H1 (cell line): Measurements from ENCODE around the gene POLH. TPM values are rescaled to one million over a fixed set of nuclear protein-coding genes. Genes with fewer than 3 reads are reported as not detected.

Experiments
- ASH2L ChIP-seq: fragments of 200-600, 300-600 bp; sonication (generic); IDR thresholded peaks from one replicate; pipeline ENCODE4 v1.7.1; 2017; ENCODE audit warnings: low read length
- ATF2 ChIP-seq: IDR thresholded peaks from 2 replicates; pipeline ENCODE4 v1.6.1; 2012; ENCODE audit warnings: low read length, inconsistent platforms
- CREB1 ChIP-seq: IDR thresholded peaks from 2 replicates; pipeline ENCODE4 v1.6.1; 2012; ENCODE audit warnings: inconsistent platforms
- FOSL1 ChIP-seq: IDR thresholded peaks from 2 replicates; pipeline ENCODE4 v1.6.1; 2011; ENCODE audit warnings: mild to moderate bottlenecking, low read depth, low read length, moderate library complexity; ENCODE audit not compliant: insufficient read depth
- GTF2F1 ChIP-seq: IDR thresholded peaks from 2 replicates; pipeline ENCODE4 v1.6.1; 2012; ENCODE audit warnings: low read depth, low read length, improper control_type of control experiment, borderline replicate concordance
- JUN ChIP-seq: IDR thresholded peaks from 2 replicates; pipeline ENCODE4 v1.6.1; 2011; ENCODE audit warnings: low read depth, mild to moderate bottlenecking, improper control_type of control experiment, low read length
- MAFK ChIP-seq: IDR thresholded peaks from 2 replicates; pipeline ENCODE4 v1.6.1; 2012; ENCODE audit warnings: low read depth, mild to moderate bottlenecking, improper control_type of control experiment, low read length
- MAX ChIP-seq: IDR thresholded peaks from 2 replicates; pipeline ENCODE4 v1.6.1; 2012; ENCODE audit warnings: inconsistent platforms
- RAD21 ChIP-seq, 2 experiments: IDR thresholded peaks in 1 of 2; conservative IDR thresholded peaks in 1 of 2; 2 replicates each; pipeline ENCODE4 v1.6.1; 2011; ENCODE audit warnings: low read depth in 2 of 2, low read length in 2 of 2, improper control_type of control experiment in 1 of 2, inconsistent platforms in 1 of 2, mild to moderate bottlenecking in 1 of 2, moderate library complexity in 1 of 2
- RBBP5 ChIP-seq: IDR thresholded peaks from 2 replicates; pipeline ENCODE4 v1.7.1; 2012; ENCODE audit warnings: low read depth, mild to moderate bottlenecking, inconsistent platforms, low read length, moderate library complexity, borderline replicate concordance
- SIX5 ChIP-seq: IDR thresholded peaks from 2 replicates; pipeline ENCODE4 v1.6.1; 2011; ENCODE audit warnings: mild to moderate bottlenecking, low read depth, low read length
- SP2 ChIP-seq: IDR thresholded peaks from 2 replicates; pipeline ENCODE4 v1.6.1; 2012; ENCODE audit warnings: mild to moderate bottlenecking, low read length, inconsistent platforms
- TAF1 ChIP-seq: IDR thresholded peaks from 2 replicates; pipeline ENCODE4 v1.6.1; 2011; ENCODE audit warnings: mild to moderate bottlenecking, low read depth, low read length
- TBP ChIP-seq: IDR thresholded peaks from 2 replicates; pipeline ENCODE4 v1.6.1; 2011; ENCODE audit warnings: low read depth, low read length, improper control_type of control experiment
- YY1 ChIP-seq: IDR thresholded peaks from 2 replicates; pipeline ENCODE4 v1.6.1; 2011; ENCODE audit warnings: low read depth, mild to moderate bottlenecking, low read length
- polyA plus RNA-seq, 7 experiments: library from polyadenylated mRNA; depleted of rRNA in 3 of 7; stranded (reverse) in 5 of 7; unstranded in 2 of 7; fragments of >200 nt in 5 of 7; fragments of 200-250 nt in 2 of 7; gene quantifications; 1 replicate in 5 of 7; 2 replicates in 1 of 7; 4 replicates in 1 of 7; pipeline versions ENCODE4 v1.2.1 to v1.2.3, GENCODE V29; 2011 to 2013; ENCODE audit warnings: missing spikeins in 2 of 7, mixed read lengths in 2 of 7
- total RNA-seq: library from RNA; stranded (reverse); fragmentation: NEBNext Ultra II Directional; extraction: Animal tissue kit (Norgen Biotek cat#: 25700); gene quantifications from 2 replicates; pipeline ENCODE4 v1.2.1, GENCODE V29; 2021

POLH gene
- total and polyA plus RNA-seq, 2 of the 8 experiments (the other 6 are each of a cell fraction or from before 2014, with no cell fraction given): 5.8 to 12.4 TPM

- TF ChIP-seq FOSL1: no peak
- peak; percentile 86 for TF ChIP-seq TBP
- no peak for TF ChIP-seq SP2
- no peak for TF ChIP-seq JUN
- TF ChIP-seq TAF1: peak; percentile 91
- TF ChIP-seq CREB1: peak; percentile 63
- TF ChIP-seq RAD21 (IDR thresholded peaks at IDR 0.05 in 1 of 2, conservative IDR thresholded peaks at IDR 0.05 in 1 of 2; ENCODE audit: low read depth in 2 of 2, low read length in 2 of 2): no peak
- TF ChIP-seq MAFK: no peak
- peak; percentile 64; the same call in 1 of the 2 replicates for TF ChIP-seq GTF2F1
- peak; percentile 89 for TF ChIP-seq YY1
- TF ChIP-seq MAX: peak; percentile 12; the same call in 1 of the 2 replicates
- TF ChIP-seq SIX5: no peak
- peak; percentile 79 for TF ChIP-seq ASH2L
- no peak for TF ChIP-seq ATF2
- TF ChIP-seq RBBP5: no peak; the same call in 1 of the 2 replicates
These were observed 59.7 kb downstream of the POLH start, which contains the start of gene MAD2L1BP (continued) for GRCh38 chr6:43635387-43636307.
